SU-DHL-6 (cell line): Measurements from ENCODE around the gene CHST2.

Experiments used
- H2AFZ ChIP-seq: fragments of 200-600 bp; sonication (generic); 2 replicates; pipeline ENCODE4 v1.6.1; 2014; ENCODE audit warnings: low read depth, mild to moderate bottlenecking, moderate library complexity, mixed read lengths, antibody characterized with exemption, low read length; ENCODE audit not compliant: severe bottlenecking
- H3F3A ChIP-seq: fragments of 200-600 bp; shearing (Covaris generic); 2 replicates; pipeline ENCODE4 v1.6.0; 2016; ENCODE audit warnings: antibody characterized with exemption, mild to moderate bottlenecking; ENCODE audit not compliant: insufficient read depth
- H3K27ac ChIP-seq: fragments of 200-600 bp; sonication (generic); 2 replicates; pipeline ENCODE4 v1.5.1; 2016; ENCODE audit warnings: low read depth, mild to moderate bottlenecking, low read length, moderate library complexity, mixed read lengths
- H3K27me3 ChIP-seq: fragments of 200-600 bp; sonication (generic), shearing (Covaris generic); 2 replicates; pipeline ENCODE4 v1.6.0; 2014; ENCODE audit warnings: mild to moderate bottlenecking, low read length
- H3K36me3 ChIP-seq: fragments of 200-600 bp; sonication (generic); 2 replicates; pipeline ENCODE4 v1.6.1; 2014; ENCODE audit warnings: mild to moderate bottlenecking, low read length, mixed read lengths
- H3K4me2 ChIP-seq: fragments of 300-600, 200-600 bp; shearing (Covaris generic), sonication (generic); 2 replicates; pipeline ENCODE4 v1.6.0; 2014; ENCODE audit warnings: low read length, low read depth, mild to moderate bottlenecking; ENCODE audit not compliant: poor library complexity, severe bottlenecking
- H3K4me3 ChIP-seq: fragments of 200-600 bp; sonication (generic); 2 replicates; pipeline ENCODE4 v1.5.1; 2014; ENCODE audit warnings: antibody characterized with exemption, low read length, mild to moderate bottlenecking, mixed read lengths; ENCODE audit not compliant: insufficient read depth, poor library complexity, severe bottlenecking
- H3K79me2 ChIP-seq: fragments of 200-600 bp; sonication (generic); 2 replicates; pipeline ENCODE4 v1.6.1; 2014; ENCODE audit warnings: mild to moderate bottlenecking, low read length, moderate library complexity; ENCODE audit not compliant: insufficient read depth
- H3K9ac ChIP-seq: fragments of 200-600 bp; sonication (generic); 2 replicates; pipeline ENCODE4 v1.7.0; 2014; ENCODE audit warnings: mild to moderate bottlenecking, low read length
- H3K9me2 ChIP-seq: fragments of 200-600 bp; sonication (generic); replicated peaks from 2 replicates; pipeline ENCODE4 v1.6.1; 2014; ENCODE audit warnings: low read length; ENCODE audit not compliant: insufficient read depth
- H3K9me3 ChIP-seq: fragments of 200-600 bp; sonication (generic); 2 replicates; pipeline ENCODE4 v1.6.1; 2014; ENCODE audit warnings: low read length, mixed read lengths; ENCODE audit not compliant: insufficient read depth
- H4K20me1 ChIP-seq: fragments of 200-600 bp; sonication (generic); 2 replicates; pipeline ENCODE4 v1.6.1; 2014; ENCODE audit warnings: low read depth, mild to moderate bottlenecking, antibody characterized with exemption, low read length, moderate library complexity, mixed read lengths
- CTCF ChIP-seq: fragments of 200-600 bp; sonication (generic); IDR thresholded peaks from one replicate; pipeline ENCODE4 v1.5.1; 2017; ENCODE audit warnings: antibody characterized with exemption, mild to moderate bottlenecking, low read length, moderate library complexity; ENCODE audit not compliant: insufficient read depth, poor library complexity, severe bottlenecking
- EZH2phosphoT487 ChIP-seq: fragments of 200-600 bp; sonication (generic), shearing (Covaris generic); conservative IDR thresholded peaks from 2 replicates; pipeline ENCODE4 v1.6.1; 2018; ENCODE audit warnings: mild to moderate bottlenecking, antibody characterized with exemption, low read length, moderate library complexity, mixed read lengths

The CHST2 gene

GRCh38 chr3:143098032-143098764 lies 21.4 kb upstream of the CHST2 start:
- no peaks in the 10 kb centered on the region for H3K36me3 ChIP-seq
- H4K20me1 ChIP-seq, result no peaks in the 10 kb centered on the region
- no peaks in the 10 kb centered on the region for H3K79me2 ChIP-seq
- no peaks in the 10 kb centered on the region for H3K27me3 ChIP-seq
- no peak overlapping the region for H2AFZ ChIP-seq
- no peak overlapping the region for H3K27ac ChIP-seq
- no peaks in the 10 kb centered on the region for H3K9me2 ChIP-seq
- H3K4me2 ChIP-seq, result no peak overlapping the region
- peaks cover 14% of the 10 kb centered on the region; the same call in 1 of the 2 replicates for H3K9me3 ChIP-seq
- no peaks in the 10 kb centered on the region for H3F3A ChIP-seq
- H3K4me3 ChIP-seq, result no peak overlapping the region
- H3K9ac ChIP-seq, result no peak overlapping the region
- TF ChIP-seq EZH2phosphoT487 (no peak), CTCF (no peak)

GRCh38 chr3:143099210-143099609 lies 20.4 kb upstream of the CHST2 start:
- Histone ChIP-seq H3K27me3 (no peaks in the 10 kb centered on the region), H3K4me2 (no peak overlapping the region), H3K79me2 (no peaks in the 10 kb centered on the region), H3F3A (no peaks in the 10 kb centered on the region), H3K9me3 (peaks cover 14% of the 10 kb centered on the region; the same call in 1 of the 2 replicates), H2AFZ (no peak overlapping the region), H3K27ac (no peak overlapping the region), H3K4me3 (no peak overlapping the region), H3K9ac (no peak overlapping the region), H4K20me1 (no peaks in the 10 kb centered on the region), H3K36me3 (no peaks in the 10 kb centered on the region), H3K9me2 (no peaks in the 10 kb centered on the region)
- no peak for TF ChIP-seq EZH2phosphoT487
- TF ChIP-seq CTCF, result no peak

- Histone ChIP-seq H3K36me3 (no peaks in the 10 kb centered on the region), H3K27me3 (no peaks in the 10 kb centered on the region), H3K9me2 (no peaks in the 10 kb centered on the region), H3K27ac (no peak overlapping the region), H2AFZ (no peak overlapping the region), H3K9me3 (peaks cover 14% of the 10 kb centered on the region; the same call in 1 of the 2 replicates), H4K20me1 (no peaks in the 10 kb centered on the region), H3K4me2 (no peak overlapping the region), H3K4me3 (no peak overlapping the region), H3K9ac (no peak overlapping the region), H3F3A (no peaks in the 10 kb centered on the region), H3K79me2 (no peaks in the 10 kb centered on the region)
- no peak for TF ChIP-seq CTCF
- TF ChIP-seq EZH2phosphoT487, result no peak
These were observed 19.9 kb upstream of the CHST2 start for GRCh38 chr3:143099690-143100089.
